Measurements from ENCODE around the gene ARMC9.
"Not testable (repeated sequence)": the region's sequence is repeated elsewhere in the genome, so short reads cannot be mapped to it uniquely, and the experiment has no call there.

ARMC9 gene

DNA sequence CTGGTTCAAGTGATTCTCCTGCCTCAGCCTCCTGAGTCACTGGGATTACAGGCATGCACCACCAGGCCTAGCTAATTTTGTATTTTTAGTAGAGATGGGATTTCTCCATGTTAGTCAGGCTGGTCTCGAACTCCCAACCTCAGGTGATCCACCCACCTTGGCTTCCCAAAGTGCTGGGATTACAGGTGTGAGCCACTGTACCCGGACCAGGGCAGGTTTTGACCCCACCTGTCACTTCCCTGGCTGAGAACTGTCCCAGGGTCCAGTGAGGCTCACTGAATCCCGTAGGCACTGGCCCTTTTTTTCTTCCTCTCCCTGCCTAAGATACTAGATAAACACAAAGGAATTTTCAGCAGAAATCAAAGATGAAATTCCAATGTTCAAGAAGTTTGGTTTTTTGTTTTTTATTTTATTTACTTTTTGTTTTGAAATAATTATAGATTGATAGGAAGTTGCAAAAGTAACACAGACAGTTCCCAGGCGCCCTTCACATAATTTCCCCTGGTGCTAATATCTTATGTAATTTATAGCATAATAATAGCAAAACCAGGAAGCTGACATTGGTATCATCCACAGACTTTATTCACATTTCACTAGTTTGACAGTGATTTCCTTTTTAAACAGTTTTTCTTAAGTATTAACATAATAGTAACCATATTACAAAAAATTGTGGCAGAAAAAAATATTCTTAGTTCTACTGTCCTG is 144.7 kb downstream of the ARMC9 start:
- FAIRE-seq = no peak

DNA sequence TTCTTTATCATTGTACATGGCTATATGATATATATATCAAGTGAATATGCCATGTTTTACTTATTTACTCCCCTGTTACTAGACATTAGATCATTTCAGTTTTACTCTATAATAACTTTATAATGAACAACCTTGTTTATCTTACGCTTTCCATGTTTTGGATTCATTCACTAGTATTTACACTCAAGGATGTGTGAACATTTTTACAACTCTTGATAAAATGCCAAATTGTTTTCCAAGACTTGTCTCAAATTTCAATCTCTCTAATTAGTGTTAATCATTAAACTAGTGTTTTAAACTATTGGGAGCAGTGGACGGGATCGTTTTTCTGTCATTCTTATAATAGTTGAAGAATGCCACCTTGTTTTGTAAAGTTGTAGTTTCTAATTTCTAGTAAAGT is 145.6 kb downstream of the ARMC9 start:
- FAIRE-seq = peak; percentile 87

DNA sequence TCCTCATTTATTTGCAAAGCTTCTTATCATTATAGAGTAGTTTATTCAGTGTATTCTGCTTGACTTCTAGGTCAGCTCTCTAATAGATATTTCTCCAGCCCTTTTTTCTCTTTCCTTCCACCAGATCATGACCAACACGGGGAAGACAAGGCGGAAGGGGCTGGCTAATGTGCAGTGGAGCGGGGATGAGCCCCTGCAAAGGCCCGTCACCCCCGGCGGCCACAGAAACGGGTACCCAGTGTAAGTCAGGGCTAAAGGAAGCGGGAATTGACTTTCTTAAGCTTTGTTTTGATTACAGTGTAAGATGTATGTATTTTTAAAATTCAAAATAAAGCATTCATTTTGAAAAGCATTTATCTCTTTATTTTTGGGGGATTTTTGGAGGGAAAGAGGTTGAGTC is 146.4 kb downstream of the ARMC9 start:
- FAIRE-seq = no peak

DNA sequence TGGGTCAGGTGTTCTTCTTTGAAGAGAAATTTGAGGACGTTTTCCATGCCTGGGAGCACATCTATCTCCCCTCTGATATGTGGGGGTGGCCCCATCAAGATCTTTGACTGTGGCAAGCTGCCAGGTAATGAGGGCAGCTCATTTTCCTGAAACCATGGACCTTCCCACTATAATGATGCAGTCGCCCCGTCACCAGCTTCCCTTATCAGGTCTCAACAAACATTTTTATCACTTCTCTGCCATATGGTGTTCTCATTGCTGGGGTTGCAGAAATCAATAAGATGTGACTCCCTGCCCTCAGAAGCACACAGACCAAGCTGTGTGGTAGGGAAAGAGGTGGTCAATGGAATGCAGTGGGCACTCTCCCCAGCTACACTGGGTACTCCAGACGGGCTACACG is 148.7 kb downstream of the ARMC9 start:
- FAIRE-seq = no peak

DNA sequence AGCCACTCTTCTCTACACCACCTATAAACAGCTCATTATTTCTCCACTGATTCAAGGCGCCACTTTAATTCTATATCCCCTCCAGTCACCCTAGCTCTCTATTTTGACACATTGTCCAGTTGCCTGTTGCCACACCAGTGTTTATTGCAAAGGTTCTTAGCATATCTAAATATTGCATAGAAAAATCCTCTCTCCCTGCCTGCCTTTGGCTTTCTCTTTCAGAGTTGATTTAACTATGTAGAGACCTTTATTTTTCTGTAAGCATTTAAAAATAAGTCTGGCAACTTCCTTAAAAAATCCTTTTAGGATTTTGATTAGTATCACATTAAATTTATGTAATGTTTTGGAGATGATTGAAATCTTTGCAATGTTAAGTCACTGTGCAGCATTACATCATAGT is 149.2 kb downstream of the ARMC9 start:
- no peak for FAIRE-seq

DNA sequence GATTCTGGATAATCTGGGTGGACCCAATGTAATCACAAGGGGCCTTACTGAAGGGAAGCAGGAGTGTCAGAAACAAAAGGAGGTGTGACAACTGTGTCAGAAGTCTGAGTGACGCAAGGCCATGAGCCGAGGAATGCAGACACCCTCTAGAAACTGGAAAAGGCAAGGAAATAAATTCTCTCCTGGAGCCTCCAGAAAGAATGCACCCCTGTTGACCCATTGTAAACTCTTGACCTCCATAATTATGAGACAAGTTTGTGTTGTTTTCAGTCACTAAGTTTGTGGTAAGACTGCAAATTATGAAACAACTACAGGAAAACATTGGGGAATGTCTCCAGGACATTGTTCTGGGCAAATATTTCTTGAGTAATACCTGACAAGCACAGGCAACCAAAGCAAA is 149.7 kb downstream of the ARMC9 start:
- no peak for FAIRE-seq

DNA sequence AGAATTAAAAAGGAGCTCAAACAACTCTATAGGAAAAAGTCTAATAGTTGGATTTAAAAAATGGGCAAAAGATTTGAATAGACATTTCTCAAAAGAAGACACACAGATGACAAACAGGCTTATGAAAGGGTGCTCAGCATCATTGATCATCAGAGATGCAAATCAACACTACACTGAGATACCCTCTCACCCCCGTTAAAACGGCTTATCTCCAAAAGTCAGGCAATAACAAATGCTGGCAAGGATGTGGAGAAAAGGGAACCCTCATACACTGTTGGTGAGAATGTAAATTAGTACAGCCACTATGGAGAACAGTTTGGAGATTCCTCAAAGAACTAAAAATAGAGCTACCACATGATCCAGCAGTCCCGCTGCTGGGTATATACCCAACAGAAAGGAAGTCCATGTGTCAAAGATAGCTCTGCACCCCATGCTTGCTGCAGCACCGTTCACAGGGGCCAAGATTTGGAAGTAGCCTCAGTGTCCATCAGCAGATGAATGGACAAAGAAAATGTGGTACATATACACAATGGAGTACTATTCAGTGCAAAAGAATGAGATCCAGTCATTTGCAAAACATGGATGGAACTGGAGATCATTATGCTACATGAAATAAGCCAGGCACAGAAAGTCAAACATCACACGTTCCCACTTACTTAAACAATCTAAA is 150.4 kb downstream of the ARMC9 start:
- FAIRE-seq = no peak

DNA sequence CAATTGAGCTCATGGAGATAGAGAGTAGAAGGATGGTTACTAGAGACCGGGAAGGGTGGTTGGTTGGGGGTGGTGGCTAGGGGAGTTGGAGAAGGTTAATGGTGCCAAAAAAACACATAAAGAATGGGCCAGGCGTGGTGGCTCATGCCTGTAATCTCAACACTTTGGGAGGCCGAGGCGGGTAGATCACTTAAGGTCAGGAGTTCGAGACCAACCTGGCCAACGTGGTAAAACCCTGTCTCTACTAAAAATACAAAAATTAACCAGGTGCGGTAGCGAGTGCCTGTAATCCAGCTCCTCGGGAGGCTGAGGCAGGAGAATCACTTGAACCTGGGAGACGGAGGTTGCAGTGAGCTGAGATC is 150.9 kb downstream of the ARMC9 start:
- FAIRE-seq = not testable (repeated sequence)

DNA sequence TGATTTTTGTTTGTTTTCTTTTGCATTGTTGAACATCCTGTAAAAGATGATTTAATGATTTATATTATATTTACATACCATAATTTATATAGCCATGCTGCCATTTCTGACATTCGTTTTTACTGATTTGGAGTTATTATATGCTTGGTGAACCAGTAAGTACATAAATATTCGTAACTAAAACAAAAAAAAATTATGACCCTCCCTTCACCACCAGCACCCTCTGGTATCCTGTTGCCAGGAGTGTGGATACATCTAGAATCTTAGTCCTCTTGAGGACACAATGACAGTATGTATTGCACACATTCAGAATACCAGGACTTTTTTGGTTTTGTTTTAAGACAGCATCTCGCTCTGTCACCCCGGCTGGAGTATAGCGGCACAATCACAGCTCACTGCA is 153.2 kb downstream of the ARMC9 start:
- FAIRE-seq = no peak

DNA sequence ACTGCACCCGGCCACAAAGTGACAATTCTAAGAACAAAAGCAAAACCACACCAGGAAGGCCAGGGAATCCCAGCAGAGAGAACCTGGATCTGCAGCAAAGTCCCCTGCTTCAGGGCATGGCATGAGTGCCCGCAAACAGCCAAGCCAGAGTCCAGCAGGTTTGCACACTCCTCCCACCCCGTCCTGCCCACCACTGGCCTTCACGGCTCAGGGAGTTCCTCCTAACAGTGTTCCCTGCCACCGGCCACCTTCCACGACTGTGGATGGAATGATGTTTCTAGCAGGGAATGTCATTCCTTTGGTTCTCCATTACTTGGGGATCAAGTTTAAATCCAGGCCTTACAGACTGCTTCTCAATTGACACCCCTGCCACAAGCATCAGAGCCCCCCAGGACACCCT is 155.0 kb downstream of the ARMC9 start:
- FAIRE-seq = no peak

DNA sequence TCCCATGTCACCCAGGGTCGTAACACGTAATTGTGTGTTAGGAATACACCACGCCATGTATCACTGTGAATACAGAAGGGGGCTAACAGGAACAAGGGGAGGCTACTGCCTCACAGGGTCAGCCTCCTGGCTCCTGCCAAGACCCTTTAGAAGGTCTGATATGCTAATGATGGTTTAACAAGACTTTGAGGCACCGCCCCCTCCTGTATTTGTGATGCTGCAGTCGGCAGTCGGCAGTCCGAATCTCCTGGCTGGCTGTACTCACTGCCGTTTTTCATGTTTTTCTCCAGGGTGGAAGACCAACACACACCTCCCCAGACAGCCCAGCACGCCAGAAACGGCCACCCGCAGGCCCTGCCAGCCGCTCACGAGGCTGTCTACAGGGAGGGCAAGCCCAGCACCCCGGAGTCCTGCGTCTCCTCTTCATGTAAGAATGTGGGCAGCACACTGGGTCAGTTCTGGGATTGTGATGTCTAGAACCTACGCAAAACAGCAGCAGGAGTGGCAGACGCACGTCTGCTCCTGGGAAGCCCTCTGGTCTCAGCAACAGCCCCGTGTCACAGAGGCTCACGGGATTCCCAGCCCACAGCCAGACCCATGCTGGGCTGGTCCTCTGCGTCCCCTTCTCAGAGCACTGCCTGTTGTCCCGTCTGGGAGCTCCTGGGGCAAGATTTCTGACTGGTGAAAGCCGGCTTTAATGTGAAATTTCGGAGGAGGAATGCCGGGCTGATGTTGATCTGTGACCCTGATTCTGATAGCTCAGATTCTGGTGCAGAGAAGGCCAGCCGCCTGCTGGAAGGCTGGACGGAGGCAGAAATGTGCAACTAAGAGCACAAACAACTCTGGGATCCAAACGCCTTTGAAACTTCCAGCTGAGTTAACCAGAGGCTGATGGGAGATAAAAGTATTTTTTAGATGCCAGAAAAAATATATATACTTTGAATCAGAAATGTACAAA is 157.4 kb downstream of the ARMC9 start:
- FAIRE-seq = no peak

DNA sequence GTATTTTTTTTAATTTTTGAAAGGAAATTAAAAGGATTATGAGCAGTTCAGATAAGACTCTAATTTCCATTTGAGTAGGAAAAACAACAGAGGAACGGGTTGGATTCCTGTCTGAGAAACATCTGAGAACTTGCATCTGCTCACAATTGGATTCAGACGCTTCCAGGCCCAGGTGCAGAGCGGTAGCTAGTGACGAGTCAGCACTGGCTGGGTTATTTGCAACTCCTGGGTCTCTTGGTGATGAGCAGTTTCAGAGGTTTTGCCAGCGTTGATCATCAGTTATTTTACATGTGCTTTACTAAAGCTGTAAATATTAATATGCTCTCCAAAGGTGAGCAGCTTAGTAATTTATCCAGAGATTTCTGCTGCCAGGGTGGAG is 158.0 kb downstream of the ARMC9 start:
- no peak for FAIRE-seq

DNA sequence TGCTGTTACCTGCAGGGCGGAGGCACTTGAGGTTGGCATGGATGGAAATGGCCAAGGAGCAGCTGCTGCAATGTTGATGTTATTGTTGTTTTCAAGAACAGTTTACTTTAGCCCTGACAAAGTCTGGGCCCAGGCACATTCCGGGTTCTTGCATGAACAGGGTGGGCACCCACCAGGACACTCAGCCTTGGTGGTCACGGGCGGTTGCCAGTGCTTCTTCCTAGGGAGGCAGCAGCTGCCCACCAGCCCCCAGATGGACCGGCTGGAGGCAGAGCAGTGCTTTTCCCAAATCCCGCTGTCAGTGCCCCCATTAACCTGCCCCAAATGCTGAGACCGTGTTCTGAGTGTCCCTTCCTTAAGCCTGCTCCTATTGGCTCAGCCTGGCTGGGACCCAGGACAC is 158.6 kb downstream of the ARMC9 start:
- no peak for FAIRE-seq

DNA sequence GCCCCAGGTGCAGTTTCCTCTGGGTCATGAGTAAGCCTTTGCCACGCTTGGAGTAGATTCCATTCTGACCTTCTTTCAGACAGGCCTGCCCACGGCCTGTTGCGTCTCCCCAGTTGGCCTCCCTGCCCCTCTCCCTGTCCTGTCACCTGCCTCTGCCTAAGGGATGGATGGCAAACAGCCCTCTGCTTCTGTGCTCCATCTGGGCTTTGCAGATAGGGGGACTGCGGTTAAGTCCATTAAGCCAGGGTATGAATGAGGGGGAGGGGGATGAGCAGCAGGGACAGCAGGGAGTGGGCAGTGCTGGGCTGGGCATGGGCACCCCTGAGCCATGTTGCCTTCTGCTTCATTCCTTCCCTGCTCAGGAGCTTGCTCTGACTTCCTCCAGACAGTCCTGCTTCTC is 159.5 kb downstream of the ARMC9 start:
- no peak for FAIRE-seq

DNA sequence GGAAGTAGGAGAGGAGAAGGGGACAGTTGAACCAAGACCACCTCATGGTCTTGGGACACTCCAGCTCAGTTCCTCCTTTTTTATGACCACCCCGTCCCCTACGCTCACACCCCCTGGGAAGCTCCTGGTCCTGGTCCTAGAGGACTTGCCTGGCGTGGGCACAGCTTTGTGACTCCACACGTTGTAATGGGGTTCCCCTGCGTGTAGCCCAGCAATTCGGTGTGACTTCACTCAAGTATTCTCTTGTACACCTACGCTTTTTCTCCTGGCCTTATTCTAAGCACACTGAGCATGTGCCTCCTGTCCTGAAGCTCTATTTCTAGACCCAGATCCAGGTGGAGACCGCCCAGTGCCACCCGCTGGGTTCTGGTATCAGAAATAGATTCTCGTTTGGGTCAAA is 161.0 kb downstream of the ARMC9 start:
- no peak for FAIRE-seq

DNA sequence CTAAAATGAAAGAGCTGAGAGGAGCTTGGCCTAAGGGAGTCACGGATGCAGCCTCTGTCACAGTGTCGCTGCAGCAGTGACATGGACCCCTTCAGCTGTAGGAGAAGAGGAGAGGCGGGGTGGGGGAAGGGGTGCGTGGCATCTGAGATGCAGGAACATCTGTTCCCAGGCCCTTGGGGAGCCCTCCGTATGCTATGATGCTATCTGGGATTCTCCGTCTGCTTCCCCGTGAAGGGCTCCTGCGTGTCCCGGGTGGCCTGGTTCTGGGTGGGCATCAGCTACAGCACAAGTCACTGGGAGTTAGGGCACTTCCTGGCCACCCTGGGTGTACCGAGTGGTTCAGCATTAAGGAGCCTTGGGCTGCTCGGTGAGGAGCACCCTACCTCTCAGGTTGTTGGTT is 161.5 kb downstream of the ARMC9 start:
- no peak for FAIRE-seq

DNA sequence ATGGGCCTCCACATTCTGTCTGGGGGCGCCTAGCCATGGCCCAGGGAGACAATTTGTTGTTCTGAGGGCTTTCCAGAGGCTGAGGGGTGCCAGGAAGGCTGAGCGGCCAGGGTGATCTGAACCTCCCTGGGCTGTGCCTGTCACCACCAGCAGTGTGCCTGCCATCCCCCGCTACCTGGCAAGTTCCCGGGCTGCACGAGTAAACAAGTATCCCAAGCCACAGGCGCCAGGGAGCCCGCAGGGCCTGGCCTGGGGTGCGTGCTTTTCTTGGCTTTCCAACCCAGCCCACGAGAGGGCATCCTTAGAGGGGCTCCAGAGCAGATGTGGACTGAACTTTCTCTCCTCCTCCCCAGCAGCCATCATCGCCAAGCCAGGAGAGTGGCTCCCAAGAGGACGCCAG is 162.0 kb downstream of the ARMC9 start:
- FAIRE-seq = no peak

DNA sequence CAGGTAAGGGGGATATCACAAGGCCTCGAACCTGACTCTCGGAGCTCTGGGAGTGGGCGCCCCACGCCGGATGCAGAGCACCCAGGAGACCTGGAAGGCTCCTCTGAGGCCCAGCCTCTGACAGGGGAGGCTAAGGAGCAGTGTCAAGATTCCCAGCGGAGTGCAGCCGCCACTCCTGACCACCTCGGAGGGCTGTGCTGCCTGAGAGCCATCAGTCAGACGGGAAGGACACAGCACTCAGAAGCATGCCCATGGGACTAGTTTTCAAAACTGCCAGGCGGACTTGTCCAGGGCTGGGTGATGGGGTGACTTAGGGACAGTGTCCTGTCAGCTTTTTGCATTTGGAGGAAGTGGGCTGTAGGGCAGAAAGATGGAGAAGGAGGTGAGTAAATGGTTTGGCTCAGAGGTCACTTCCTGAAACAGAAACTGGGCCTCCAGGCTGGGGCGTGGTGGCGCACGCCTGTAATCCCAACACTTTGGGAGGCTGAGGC is 162.5 kb downstream of the ARMC9 start:
- FAIRE-seq = no peak

DNA sequence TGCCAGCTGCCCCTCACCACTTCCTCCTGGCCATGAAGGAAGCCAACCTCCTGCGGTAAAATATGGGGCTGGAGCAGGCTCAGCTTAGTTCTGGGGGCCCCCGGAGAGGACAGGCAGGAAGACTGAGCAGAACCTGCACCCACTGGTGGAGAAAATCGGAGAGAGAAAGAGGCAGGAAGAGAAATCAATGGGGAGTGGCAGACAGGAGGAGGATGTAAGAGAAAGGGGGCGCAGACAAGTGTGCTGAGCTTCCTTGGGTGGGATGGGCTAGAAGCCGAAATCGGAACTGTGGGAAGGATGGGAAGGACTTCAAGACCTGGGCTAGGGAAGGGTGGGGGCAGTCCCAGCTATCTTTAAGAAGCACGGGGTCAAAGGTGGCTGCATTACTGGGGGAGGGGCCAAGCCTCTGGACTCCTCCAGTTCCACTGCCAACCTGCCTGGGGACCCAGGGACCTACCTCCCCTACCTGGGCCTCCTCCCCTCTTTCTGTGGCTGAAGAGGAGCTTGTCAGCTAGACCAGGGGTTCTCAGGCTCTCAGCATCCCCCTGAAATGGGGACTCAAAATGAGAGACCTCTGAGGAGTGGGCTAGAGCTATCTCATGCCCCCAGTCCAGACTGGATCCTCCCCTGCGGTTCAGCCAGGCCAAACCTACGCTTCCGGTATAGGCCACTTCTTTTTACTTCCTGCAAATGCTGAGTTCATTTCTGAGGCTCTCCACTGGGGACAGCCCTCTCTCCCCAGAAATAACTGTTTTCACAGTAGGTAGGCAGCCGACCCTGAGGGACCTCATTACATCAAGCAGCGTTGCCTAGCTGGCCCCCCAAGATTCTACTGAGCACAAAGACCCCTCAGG is 163.5 kb downstream of the ARMC9 start:
- no peak for FAIRE-seq

DNA sequence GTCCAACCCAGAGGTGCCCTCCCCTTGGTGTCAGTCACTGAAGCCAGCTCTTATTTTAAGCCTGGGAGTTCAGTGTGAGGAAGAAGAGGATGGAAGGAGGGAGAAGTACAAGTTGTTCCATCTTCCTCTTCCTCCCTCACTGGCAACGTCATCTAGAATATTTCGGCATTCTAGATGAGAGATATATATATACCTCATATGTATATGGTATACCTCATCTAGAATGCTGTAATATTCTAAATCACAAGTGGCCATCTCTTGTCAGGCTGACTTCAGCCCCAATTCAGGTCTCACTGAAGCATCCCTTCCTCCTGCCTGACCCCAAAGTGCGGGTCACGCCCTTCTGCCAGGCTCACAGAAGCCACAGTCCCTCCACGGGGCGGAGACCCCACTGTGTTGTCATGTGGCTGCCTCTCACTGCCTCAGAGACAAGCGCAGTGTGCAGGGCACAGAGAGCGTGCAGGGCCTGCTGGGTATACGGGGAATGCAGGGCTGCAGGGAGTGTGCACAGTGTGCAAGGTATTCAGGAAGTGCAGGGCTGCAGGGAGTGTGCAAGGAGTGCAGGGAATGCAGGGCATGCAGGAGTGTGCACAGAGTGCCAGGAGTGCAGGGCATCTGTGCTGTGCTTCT is 164.2 kb downstream of the ARMC9 start:
- FAIRE-seq = no peak

DNA sequence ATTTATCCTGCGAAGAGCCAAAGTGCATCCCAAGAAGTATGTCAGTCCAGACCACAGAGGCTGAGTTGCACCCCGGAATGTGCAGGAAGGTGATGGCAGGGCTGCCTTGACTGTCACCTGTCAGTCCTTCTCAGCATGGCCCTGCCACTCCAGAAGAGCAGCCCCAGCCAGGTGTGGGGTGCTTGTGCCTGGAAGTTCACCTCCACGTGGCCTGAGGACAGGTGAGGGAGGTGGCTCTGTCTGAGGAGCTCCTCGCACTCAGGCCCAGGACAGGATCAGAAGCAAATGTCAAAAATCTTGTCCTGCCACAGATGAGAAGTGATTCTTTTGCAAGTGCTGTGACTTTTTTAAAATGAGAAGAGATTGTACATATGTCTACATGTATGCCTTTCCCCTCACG is 165.6 kb downstream of the ARMC9 start:
- FAIRE-seq = no peak
